ENCODE data around the gene LRRFIP1. TPM values are rescaled to one million over a fixed set of nuclear protein-coding genes. Genes with fewer than 3 reads are reported as not detected.
A peak's percentile ranks its signal among the peaks of the same experiment; 100 is the strongest.

The LRRFIP1 gene
- total and polyA plus RNA-seq, 2 of the 13 experiments (the other 11 are each of a cell fraction or from before 2014, with no cell fraction given): 15.9 to 40.5 TPM

DNA sequence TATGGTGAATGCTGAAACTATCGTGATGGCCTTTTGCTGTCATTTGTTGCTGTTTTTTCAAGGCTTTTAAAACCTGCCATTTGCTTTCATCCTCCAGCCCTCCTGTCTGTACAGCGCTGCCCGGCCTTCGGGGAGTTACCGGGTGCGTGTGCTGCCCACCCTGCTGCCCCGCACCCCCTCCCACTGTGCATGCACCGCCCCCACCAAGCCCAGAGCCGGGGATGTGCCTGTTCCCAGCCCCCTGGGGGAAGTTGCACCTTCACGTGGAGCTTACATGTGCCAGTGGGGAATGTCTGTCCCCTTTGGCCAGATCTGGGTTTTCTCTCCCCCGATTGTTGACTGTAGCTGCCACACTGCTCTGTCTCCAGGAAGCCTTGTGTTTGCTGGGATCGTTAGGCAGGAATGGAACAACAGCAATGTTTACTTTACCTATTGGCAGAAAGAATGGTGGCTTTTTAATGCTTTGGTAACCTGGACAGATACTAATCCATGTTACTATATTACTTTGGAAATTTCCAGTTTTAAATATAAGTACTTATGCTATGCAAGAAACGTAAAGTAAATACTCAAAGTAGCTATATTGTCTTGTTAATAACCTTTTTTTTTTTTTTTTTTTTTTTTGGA, 106.4 kb downstream of the LRRFIP1 start (continued):
- TF ChIP-seq, protein P1, sequence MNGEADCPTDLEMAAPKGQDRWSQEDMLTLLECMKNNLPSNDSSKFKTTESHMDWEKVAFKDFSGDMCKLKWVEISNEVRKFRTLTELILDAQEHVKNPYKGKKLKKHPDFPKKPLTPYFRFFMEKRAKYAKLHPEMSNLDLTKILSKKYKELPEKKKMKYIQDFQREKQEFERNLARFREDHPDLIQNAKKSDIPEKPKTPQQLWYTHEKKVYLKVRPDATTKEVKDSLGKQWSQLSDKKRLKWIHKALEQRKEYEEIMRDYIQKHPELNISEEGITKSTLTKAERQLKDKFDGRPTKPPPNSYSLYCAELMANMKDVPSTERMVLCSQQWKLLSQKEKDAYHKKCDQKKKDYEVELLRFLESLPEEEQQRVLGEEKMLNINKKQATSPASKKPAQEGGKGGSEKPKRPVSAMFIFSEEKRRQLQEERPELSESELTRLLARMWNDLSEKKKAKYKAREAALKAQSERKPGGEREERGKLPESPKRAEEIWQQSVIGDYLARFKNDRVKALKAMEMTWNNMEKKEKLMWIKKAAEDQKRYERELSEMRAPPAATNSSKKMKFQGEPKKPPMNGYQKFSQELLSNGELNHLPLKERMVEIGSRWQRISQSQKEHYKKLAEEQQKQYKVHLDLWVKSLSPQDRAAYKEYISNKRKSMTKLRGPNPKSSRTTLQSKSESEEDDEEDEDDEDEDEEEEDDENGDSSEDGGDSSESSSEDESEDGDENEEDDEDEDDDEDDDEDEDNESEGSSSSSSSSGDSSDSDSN (CRISPR knock-in tag; IDR thresholded peaks at IDR 0.05): peak; percentile 58; the same call in 1 of the 2 replicates
- TF ChIP-seq ZNF354B (CRISPR knock-in tag; IDR thresholded peaks at IDR 0.05) (no peak), ZNF652 (CRISPR knock-in tag; IDR thresholded peaks at IDR 0.05; ENCODE audit: borderline replicate concordance, low read depth) (peak; percentile 19; the same call in 1 of the 2 replicates), PLRG1 (conservative IDR thresholded peaks at IDR 0.05) (no peak), TBL1XR1 (IDR thresholded peaks at IDR 0.05; ENCODE audit: borderline replicate concordance, low read length, partially characterized antibody) (no peak), SMARCC2 (IDR thresholded peaks at IDR 0.05) (no peak), SIN3A (IDR thresholded peaks at IDR 0.05; ENCODE audit: borderline replicate concordance, low read depth, low read length) (no peak), SIX1 (CRISPR knock-in tag; IDR thresholded peaks at IDR 0.05; ENCODE audit: borderline replicate concordance) (peak; percentile 32; the same call in 1 of the 2 replicates)
- TF ChIP-seq, protein P2, sequence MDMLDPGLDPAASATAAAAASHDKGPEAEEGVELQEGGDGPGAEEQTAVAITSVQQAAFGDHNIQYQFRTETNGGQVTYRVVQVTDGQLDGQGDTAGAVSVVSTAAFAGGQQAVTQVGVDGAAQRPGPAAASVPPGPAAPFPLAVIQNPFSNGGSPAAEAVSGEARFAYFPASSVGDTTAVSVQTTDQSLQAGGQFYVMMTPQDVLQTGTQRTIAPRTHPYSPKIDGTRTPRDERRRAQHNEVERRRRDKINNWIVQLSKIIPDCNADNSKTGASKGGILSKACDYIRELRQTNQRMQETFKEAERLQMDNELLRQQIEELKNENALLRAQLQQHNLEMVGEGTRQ (IDR thresholded peaks at IDR 0.05; ENCODE audit: low read depth, low read length): no peak
- TF ChIP-seq, protein P2 (CRISPR knock-in tag; IDR thresholded peaks at IDR 0.05; ENCODE audit: borderline replicate concordance): no peak
- TF ChIP-seq, protein P3, sequence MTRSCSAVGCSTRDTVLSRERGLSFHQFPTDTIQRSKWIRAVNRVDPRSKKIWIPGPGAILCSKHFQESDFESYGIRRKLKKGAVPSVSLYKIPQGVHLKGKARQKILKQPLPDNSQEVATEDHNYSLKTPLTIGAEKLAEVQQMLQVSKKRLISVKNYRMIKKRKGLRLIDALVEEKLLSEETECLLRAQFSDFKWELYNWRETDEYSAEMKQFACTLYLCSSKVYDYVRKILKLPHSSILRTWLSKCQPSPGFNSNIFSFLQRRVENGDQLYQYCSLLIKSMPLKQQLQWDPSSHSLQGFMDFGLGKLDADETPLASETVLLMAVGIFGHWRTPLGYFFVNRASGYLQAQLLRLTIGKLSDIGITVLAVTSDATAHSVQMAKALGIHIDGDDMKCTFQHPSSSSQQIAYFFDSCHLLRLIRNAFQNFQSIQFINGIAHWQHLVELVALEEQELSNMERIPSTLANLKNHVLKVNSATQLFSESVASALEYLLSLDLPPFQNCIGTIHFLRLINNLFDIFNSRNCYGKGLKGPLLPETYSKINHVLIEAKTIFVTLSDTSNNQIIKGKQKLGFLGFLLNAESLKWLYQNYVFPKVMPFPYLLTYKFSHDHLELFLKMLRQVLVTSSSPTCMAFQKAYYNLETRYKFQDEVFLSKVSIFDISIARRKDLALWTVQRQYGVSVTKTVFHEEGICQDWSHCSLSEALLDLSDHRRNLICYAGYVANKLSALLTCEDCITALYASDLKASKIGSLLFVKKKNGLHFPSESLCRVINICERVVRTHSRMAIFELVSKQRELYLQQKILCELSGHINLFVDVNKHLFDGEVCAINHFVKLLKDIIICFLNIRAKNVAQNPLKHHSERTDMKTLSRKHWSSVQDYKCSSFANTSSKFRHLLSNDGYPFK (CRISPR knock-in tag; IDR thresholded peaks at IDR 0.05; ENCODE audit: borderline replicate concordance): no peak; the same call in 1 of the 2 replicates
- TF ChIP-seq, protein P4, sequence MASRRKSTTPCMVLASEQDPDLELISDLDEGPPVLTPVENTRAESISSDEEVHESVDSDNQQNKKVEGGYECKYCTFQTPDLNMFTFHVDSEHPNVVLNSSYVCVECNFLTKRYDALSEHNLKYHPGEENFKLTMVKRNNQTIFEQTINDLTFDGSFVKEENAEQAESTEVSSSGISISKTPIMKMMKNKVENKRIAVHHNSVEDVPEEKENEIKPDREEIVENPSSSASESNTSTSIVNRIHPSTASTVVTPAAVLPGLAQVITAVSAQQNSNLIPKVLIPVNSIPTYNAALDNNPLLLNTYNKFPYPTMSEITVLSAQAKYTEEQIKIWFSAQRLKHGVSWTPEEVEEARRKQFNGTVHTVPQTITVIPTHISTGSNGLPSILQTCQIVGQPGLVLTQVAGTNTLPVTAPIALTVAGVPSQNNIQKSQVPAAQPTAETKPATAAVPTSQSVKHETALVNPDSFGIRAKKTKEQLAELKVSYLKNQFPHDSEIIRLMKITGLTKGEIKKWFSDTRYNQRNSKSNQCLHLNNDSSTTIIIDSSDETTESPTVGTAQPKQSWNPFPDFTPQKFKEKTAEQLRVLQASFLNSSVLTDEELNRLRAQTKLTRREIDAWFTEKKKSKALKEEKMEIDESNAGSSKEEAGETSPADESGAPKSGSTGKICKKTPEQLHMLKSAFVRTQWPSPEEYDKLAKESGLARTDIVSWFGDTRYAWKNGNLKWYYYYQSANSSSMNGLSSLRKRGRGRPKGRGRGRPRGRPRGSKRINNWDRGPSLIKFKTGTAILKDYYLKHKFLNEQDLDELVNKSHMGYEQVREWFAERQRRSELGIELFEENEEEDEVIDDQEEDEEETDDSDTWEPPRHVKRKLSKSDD (CRISPR knock-in tag; IDR thresholded peaks at IDR 0.05; ENCODE audit: low read depth): no peak

Data from HepG2 (cell line).